Measurements from ENCODE around the gene CUL4B.
"Not testable (repeated sequence)": the region's sequence is repeated elsewhere in the genome, so short reads cannot be mapped to it uniquely, and the experiment has no call there.

Gene CUL4B

DNA sequence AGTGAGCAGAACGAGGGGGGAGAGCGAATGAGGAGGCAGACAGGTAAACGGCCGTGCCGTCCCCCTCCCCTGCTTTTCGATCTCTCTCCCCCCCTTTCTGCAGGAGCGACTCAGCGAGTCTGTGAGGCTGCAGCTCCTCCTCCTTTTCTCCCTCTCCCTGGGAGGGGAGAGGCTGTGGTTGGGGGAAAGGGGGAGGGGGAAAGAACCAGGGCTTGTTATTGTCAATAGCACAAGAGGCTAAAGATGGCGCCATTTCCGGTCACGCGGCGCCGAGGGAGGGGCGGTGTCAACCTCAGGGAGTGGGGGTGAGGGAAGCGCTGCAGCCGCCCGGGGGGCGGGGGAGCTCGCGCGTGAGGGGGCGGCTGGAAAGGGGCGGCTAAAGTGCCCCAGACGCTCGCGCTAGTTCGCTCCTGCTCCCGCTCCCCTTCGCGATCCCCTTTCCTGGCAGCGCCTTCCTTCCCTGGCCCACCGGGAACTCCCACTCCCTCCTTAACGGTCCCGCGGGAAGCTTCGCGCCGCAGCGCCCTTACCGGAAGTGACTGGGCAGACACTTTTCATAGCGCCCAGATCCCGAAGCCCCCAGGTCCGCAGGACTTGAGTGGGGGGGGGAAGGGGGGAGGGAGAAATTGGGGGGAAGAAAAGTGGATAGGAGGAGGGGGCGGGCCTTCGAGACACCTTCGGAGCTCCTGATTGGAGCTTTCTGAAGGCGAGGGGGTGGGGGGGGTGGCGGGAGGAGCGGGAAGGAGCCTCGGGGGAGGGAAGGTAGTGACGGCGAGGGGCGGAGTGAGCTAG is at the start of gene CUL4B:
TSS of gene CUL4B (minus strand) at position 121 of the 792 bp plus-strand sequence. CDS start 324 bp downstream, outside the sequence.
- DNase-seq: peak; percentile 84

DNA sequence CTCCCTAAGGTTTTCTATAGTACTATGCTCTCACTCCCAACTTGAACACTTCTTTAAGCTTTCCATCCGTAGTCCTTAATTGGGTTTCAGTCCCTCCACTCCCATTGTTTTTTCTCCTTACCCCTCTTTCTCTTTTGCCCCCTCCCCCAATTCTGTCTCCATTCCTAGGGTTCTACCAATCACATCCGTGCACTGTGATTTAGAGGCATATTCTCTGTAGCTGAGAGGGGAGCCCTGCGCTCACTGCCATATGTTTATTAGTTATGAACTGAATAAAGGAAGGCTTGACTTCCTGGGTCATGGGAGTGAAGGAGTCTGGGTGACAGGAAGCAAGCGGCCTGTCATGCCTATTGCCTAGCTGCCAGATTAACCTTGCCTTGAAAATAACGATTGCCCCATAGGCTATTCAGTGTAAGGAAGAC is 43.6 kb upstream of the CUL4B start:
- no peak for DNase-seq

DNA sequence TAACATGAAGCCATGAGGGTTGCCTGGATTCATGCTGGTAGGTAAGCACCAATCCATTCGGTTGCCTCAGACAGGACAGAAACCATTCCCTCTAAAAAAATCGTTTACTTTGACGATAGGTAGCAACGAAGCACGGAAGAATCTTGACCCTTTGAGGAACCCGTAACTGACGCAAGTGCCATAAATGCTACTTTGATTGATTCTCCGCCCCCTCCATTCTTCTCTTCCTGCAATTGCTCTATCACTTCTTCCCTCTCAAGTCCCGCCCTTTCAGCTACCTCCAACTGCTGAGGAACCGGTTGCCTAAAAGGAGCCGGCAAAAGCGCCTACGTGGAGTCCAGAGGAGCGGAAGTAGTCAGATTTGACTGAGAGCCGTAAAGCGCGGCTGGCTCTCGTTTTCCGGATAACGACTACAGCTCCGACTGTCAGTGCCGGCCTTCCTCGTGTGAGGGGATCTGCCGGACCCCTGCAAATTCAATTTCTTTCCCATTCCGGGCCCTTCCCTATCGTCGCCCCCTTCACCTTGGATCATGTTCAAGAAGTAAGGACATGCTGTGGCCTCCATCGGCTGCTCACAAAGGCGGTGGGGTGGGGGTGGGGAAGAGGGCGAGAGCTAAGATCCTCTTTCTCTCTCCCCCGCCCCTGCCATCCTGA is 43.1 kb upstream of the CUL4B start, which contains the start of gene MCTS1:
TSS of gene MCTS1 (plus strand) at position 395 of the 654 bp plus-strand sequence. CDS start at position 531, 136 bp downstream.
- peak; percentile 88 for DNase-seq

DNA sequence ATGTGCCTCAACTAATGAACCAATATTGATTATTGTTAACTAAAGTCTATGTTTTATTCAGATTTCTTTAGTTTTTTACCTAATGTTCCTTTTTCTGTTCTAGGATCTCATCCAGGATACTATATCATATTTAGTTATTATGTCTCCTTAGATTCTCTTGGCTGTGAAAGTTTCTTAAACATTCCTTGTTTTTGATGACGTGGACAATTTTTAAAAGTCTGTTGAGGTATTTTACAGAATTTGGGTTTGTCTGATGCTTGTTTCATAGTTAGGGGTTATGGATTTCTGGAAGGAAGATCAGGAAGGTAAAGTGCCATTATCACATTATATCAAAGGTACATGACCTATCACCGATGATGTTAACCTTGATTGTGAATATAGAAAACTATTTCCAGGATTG is 24.9 kb upstream of the CUL4B start:
- no peak for DNase-seq

DNA sequence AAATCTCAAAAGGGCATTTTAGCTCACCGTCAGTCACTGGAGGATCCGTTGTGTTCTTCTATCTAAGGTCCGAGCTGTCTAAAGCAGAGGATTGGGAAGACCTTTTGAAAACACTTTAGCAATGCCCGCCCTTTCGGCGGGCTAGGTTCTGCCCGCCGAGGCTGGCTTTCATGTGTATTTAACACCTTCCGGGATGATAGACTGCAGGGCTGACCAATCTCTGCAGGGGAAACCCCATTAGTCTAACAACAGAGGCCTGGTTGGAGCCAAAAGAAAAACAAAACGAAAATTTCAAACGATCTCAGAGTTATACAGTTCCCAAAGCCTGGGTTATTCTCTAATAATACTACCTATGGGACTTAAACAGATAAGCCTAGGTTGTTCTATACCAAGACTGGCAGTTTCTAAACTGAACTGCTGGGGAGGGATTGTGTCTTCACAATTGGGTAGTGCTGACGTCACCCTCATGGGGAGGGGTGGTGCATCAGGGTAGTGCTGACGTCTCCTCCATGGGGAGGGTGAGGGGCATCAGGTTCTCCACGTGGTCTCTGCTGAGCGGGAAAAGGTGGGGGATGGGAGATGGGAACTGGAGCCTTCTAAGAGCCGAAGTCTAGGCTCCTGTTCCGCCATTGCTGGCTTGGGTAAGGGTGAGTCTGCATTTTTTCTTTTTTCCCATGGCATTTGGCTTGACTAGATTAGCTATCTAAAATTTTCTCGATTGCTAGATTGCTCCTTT is 14.8 kb upstream of the CUL4B start:
- no peak for DNase-seq

DNA sequence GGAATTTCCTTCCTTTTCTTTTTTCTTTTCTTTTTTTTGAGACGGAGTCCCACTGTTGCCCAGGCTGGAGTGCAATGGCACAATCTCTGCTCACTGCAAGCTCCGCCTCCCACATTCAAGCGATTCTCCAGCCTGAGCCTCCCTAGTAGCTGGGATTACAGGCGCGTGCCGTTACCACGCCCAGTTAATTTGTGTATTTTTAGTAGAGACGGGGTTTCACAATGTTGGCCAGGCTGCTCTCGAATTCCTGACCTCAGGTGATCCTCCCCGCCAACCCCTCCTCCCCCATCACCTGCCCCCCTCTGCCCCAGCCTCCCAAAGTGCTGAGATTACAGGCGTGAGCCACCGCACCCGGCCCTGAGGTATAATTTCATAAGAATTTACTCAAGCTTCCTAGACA is 13.0 kb upstream of the CUL4B start:
- DNase-seq: not testable (repeated sequence)

DNA sequence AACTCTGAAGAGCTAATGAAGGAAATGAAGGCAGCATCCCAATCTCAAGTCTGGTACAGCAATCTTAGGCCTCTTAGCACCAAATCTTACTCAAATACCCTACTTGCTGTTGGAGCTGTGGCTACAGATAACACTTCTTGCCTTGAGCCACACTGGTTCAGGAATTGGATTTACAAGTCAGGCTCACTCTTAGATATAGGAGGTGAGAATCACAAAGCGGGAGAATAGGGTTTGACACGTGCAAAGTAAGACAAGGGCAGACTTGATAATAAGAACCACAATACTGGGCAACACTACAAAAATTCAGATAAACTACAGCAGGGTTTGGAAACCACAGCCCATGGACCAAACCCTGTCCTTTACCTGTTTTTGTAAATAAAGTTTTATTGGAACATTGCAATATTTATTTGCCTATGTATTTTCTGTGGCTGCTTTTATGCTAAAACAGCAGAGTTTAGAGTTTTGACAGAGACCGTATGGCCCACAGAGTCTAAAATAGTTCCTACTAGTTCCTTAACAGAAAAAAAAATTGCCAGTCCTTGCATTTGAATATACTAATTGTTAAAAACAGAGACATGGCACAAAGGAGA is 9.3 kb upstream of the CUL4B start:
- no peak for DNase-seq

DNA sequence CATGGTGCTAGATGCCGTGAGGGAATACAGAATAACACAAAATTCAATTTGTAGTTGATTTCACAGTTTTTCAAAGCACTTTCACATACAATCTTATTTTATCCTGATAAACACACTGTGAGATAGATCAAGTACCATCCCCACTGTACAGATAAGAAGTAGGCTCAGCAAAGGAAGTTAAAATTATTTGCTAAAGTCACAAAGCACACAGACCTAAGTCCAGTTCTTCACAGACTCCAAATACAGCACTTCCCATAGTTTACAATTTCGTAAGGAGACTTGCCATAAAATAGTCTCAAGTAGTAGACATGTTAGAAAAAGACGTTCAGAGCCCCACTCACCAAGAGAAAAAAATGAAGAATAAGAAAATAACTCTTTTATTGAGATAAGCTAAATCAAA is 7.8 kb upstream of the CUL4B start:
- no peak for DNase-seq

DNA sequence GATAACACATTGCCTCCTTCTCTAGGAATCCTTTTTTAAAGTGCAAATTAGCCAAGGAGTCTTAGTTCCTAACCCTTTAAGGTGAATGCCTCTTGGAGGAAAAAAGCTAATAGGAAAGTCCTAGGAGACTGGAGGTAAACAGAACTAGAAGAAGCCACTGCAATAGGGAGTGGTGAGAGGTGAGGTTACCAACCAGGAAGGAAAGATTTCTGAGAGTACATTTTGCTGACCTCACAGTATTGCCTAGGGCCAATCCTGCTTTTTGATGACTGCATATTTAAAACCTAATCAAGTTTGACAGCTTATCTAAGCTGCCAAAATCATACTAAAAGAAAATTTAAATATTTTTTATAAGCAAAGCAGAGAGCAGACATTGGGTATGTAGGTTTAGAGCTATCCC is 7.3 kb upstream of the CUL4B start:
- no peak for DNase-seq

DNA sequence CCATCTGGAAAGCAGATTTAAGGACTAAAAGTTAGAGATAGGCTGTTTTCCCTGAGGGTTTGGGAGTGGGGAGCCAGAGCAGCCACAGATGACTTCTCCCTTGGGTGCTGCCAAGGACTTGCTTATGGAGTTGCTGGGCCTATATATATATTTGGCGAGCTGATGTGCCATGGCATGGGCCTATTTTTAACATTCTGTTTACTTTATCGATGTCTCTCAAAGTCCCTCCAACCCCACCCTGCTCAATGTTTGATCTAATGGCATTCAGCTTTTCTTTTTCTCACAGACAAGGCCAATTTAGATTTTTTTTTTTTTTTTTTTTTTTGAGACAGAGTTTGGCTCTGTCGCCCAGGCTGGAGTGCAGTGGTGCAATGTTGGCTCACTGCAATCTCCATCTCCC is 6.1 kb upstream of the CUL4B start:
- no peak for DNase-seq

DNA sequence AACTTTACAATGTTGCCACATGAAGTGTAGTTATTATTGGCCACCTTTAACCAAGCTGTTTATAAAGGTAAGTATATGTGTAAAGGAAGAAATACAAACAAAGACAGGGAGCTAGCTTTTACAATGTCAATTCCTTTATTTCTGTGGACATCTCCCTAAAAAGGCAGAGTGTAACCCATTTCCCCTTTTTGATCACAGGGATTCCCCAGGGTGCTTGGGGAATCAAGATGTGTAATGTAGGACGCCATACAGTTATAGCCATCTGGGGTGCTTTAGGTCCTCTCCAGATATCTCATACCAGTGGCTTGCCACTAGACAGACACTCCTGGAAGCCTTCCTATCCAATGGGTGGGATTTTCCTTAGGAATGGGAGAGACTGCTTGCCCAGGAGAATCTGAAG is 4.2 kb upstream of the CUL4B start:
- no peak for DNase-seq

DNA sequence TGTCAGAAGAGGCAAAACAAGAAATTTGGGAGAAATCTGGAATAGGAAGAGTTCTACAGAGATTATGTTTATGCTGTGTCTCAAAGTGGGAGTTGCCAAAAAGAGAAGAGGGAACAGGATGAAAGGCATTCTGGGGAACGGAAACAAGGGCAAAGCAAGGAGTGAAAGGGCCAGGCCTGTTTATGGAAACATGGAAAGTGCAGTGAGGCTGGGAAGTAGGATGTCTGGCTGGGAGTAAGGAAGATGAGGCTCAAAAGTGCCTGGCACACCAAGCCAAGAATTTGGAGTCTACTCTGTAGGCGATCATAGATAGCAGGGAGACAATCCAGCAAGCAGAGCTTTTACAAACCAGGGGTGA is 1.8 kb upstream of the CUL4B start:
- DNase-seq: no peak

DNA sequence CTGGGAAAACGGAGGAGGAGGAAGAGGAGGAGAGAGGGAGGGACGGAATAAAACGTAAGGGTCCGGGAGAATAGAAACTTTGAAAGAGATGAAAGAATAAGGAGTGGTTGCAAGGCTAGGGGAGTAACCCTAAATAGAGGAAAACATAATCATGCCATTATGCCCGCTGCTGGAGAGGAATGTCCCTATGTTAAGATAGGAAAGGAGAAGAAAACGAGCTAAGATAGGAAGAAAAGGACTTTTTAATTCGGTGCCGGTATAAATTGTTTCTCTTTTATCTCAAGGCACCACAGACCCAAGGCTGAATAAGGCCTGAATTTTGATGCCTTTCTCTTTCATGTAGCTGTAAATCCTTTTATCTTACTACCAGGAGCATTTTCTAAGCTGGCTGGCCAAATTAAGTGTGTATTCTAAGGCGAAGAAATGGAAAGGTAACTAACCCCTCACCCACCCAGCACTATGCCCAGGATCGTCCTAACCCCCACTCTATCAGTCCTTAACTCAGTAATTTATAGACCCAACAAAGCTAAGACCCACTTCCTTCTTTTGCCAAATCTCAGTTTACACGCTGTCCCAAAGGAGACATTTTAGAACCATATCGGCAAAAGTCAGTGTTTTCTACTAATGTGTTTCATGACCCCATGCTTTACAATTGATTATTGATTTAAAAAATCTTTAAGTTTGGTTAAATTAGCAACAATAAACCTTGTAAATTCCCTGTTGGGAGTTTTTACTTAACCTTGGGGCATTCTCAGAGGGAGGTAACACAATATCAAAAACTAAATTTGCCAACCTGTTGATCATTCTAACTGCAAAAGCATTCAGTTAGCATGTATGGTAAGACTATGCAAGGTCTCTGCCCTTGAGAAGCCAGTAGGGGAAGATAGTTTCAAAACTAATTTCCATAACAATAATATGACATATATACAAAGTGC is 1.1 kb upstream of the CUL4B start:
- peak; percentile 50 for DNase-seq

DNA sequence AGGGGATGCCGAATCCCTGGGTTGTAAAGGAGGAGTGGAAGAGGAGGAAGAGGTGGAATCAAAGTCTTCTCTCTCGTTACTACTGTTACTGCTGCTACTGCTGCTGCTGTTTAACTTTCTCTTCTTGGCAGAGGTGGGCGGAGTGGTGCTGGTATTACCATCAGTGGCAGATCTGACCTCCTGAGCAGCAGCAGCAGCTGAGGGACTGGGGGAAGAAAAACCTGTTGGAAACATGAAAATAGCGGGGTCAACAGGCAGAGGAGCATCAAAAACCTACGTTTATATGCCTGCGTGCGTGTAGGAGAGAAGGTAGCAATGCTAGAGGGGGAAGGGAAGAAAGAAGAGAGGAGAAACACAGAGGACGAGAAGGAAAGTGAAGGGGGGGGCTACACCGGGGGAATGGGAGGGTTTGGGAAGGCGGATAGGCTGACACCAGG is 339 bp downstream of the CUL4B start:
- DNase-seq: peak; percentile 74

DNA sequence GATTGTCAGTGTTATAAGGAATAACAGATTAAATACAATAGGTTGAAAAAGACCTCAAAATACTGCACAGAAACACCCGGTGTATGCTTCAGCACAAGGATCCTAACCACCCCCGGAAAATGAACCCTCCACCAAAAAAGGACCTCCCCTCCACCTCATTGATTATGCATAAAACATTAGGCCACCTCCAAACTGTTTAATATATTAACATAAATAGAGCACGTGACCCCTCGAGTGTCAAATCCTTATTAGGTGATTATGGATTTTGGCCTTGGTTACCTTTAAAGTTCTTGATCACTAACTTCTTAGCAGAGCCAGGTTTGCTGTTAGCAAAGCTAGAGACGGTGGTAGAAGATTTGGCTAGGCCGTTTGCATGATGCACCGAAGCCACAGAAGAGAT is 958 bp downstream of the CUL4B start:
- DNase-seq: no peak

DNA sequence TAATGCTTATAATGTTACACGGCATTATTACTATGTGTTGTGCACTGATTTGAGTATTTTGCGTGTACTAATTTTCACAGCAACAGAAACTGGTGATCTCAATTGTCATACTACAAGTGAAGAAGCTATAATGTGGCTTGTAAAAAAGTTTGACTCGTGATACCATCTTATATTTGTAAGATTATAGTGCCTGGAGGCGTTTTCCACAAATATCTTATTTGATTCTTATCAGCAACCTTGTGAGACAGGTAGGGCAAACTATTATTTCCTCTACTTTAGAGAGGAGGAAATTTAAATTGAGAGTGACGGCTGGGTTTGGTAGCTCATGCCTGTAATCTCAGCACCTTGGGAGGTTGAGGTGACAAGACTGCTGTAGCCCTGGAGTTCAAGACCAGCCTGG is 4.5 kb downstream of the CUL4B start:
- DNase-seq: no peak

DNA sequence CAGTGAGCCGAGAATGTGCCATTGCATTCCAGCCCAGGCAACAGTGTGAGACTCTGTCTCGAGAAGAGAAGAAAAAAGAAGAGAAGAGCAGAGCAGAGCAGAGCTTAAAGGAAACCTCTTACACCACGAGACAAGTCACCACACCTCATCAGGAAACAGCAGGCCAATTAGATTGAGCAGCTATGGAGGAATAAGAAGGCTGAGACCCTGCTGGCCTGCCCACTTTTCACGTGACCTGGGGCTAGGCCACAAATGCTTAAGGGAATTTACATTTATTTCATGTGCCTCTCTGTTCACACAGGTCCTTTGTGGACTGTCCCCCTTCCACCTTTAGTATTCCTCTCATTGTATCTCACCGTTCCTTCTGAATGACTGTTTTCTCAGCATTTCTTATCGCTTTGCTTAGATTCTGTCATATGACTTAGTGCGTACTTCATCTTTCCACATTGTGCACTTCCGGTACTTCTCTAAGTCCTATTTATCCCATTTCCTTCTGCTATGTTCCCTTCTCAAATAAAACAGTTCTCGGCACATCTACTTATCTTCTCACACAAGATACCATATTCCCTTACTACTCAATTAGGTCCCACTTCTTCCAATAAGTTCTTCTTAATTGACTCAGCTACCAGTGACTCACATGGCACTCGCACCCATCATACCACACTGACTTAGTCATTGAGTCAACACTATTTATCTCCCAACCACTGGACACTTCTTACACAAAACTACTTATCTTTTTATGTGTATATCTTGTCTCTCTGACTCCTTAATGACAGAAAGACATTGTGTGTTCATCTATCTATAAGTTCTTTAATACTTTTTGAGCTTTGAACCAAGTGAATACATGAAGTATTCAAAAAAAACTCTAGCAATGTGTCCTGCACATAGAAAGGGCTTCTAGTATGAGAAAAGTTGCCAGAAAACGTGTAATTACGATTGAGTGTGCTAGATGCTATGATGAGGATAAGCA is 11.0 kb downstream of the CUL4B start:
- DNase-seq: no peak

DNA sequence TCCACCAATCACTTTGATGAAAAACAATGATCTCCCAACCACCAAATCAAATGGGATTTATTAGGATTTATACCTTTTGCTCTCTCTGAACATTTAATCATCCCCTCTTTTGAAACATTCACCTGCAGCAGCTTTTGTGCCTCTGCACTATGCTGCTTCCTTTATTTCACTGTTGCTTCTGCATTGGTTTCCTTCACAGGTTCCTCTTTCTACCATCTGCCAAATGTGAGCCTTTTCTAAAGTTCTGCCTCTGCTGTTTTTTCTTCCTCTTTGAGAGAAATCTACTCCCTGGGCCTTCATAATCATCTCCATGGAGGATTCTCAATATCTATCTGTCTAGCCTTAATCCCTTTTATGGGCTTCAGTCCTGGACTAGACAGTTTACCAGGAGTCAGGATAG is 24.7 kb downstream of the CUL4B start:
- no peak for DNase-seq

DNA sequence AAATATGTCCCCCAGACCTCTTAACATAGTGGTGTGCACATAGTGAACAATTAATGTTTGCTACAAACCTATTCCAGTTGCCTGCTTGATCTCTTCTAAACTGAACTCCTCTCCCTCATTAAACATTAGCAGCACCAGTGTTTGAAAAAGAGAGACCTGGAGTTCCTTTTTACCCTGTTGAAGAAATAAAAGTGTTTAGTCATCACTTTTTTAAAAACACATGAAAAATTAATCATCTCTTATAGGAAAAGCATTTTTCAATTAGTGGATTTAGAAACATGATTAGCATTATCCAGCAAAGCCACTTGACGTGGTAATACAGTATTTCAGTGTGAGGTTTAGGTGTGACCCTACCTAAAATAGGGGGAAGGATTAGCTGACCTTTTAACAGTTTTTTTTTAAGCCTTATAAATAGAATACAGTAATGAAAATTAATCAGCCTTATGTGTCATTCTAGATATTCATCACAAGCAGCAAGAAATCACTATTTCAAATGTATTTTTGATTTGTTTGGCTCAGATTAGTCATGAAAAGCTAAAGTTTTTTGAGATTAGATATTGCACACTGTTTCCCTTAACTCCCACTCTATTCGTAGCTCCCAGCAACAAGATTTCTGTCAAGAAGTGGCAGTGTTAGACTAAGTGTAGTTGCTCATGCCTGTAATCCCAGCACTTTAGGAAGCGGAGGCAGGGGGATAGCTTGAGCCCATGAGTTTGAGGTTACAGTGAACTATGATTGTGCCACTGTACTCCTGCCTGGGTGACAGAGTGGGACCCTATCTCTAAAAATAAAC is 26.2 kb downstream of the CUL4B start:
- DNase-seq: no peak

DNA sequence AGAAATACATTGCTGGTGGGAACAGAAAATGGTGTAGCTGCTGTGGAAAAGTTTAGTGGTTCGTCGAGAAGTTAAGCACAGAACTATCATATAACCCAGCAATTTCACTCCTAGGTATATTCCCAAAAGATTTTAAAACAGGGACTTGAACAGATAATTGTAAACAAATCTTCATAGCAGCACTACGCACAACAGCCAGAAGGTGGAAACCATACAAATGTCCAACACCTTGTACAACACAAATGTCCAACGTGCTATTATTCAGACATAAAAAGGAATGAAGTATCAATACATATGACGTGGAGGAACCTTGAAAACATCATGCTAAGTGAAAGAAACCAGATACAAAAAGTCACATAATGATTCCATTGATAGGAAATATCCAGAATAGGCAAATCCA is 37.9 kb downstream of the CUL4B start:
- DNase-seq: no peak
